Left renal pelvis (tissue), 4 donors: ENCODE data around the gene TYW1. TPM values are rescaled to one million over a fixed set of nuclear protein-coding genes. Genes with fewer than 3 reads are reported as not detected.
"Not testable (repeated sequence)": the region's sequence is repeated elsewhere in the genome, so short reads cannot be mapped to it uniquely, and the experiment has no call there.

Experiments used
- DNase-seq, 4 donors: peaks; one replicate each; pipeline ENCODE4 v3.0.0-alpha.2; 2013; ENCODE audit warnings: low read depth in 4 of 4, low spot score in 3 of 4
- polyA plus RNA-seq, 4 donors: library from polyadenylated mRNA; unstranded; fragments of 120-200 nt; gene quantifications; one replicate each; pipeline ENCODE4 v1.2.1, GENCODE V29; 2013; ENCODE audit not compliant: insufficient read length in 4 of 4

Gene TYW1
- polyA plus RNA-seq, 4 donors, result 18.5 to 24.9 (median 23.3) TPM

DNA sequence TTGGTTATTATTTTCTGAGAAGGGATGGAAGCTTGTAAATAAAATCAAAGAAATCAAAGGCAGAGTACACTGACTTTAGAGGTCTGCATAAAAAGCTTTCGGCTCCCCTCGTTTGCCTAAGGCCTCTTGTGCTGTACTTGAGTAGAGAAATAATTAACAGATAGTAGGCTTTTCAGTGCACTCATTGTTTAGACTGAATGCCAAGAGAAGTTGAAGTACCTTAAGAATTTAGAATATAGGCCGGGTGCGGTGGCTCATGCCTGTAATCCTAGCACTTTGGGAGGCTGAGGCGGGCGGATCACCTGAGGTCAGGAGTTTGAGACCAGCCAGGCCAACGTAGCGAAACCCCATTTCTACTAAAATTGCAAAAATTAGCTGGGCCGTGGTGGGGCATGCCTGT lies 232.4 kb downstream of the TYW1 start:
- DNase-seq, result not testable (repeated sequence)

DNA sequence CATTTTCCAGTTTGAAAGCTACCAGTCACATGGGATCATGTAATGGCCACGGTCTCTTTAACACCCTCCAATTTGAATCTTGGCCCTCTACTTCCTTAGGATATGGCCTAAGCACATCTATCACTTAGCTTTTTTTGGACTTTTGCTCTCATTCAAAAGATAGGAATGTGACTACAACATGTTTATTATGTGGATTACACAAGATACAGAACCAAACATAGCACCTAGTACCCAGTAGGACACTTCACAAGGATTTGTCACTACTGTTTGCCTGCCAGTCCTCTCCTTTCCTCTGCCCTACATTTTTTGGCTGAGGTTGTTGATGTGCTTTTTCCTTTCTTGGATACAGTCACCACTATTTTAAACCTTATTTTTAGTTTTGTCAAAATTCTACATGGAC lies 233.4 kb downstream of the TYW1 start:
- DNase-seq, result not testable (repeated sequence)

DNA sequence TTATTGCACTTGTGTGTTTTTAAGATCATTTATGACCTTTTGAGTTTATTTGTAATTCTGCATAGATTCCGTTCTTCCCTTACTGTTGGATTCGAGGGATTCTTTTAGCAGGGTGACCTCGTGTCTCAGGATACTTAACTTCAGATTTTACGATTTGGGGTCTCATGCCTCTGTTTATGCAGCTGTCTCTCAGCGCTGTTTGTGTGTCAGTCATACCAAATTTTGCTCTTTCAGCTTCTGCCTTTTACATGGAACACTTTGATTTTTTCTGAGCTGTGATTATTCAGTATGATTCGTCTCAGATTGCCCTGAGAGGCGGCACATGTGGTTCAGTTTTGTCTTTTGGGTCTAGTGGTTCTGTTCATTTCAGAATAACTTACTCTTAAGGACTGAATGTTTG lies 236.9 kb downstream of the TYW1 start:
- not testable (repeated sequence) for DNase-seq

DNA sequence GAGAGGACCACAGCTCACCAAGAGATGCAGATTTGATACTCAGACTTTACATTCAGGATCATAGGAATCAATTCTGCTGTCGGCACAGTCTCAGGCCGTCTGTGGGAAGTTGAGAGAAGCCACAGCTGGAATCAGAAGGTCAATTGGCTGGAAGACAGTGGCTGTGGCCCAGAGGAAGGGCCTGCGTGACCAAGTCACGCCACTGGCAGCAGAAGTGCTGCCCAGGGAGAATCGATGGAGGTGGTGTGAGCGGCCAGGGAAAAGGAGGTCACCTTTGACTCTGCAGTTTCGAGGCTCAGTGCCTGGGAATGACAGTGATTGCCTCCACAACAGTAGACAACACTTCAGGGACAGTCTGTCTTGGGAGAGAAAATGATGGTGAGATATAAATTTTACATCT lies 239.6 kb downstream of the TYW1 start:
- not testable (repeated sequence) for DNase-seq

DNA sequence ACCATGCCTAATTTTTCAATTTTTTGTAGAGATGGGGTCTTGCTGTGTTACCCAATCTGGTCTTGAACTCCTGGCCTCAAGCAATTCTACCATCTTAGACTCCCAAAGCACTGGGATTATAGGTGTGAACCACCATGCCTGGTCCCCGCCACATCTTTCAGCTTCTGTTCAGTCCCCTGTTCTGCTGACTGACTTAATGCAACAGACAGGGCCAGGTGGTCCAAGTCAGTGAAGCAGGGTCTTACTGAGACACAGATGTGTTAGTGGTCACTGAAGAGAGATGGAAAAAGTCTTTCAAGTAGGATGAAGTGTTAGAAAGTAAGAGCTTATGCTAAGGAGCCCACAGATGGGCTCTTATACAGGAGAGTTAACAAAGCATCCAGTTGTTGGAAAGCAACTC lies 246.2 kb downstream of the TYW1 start:
- DNase-seq, result not testable (repeated sequence)

DNA sequence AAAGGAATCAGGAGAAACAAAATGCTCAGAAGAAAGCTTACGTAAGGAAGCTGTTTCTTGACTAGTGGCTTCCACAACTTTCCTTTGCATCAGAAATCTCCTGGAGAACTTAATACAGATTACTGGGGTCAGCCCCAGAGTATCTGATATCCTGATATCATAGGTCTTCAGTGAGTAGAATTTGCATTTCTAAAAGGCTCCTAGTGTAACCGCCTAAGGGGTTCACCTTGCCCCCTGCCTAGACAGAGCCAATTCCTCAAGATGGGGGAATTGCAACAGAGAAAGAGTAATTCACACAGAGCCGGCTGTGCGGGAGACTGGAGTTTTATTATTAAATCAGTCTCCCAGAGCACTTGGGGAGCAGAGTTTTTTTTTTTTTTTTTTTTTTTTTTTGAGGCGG lies 251.7 kb downstream of the TYW1 start:
- DNase-seq, result not testable (repeated sequence)

DNA sequence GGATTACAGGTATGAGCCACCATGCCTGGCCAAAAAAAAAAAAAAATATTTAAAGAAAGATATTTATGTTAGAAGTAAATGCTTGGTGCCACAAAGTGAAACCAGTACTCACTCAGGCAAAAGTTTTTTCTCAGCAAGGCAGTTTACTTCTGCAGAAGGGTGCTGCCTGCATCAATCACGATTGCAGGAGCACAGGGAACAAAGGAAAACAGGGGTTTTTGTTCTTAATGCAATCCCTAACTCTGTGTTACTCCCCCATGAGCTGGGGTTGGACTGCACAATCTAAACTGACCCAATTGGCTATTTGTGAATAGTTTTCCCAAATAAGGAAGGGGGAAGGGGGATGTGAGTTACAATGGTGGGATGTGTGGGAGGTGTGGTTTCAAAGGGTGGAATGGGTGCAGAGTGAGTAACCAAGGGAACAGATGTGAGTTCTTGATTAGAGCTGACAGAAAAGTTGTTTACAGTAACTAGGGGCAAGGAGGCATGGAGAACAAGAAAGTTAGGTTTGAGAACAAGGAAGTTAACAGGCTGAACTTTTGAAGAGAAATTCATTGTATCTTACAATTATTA lies 255.4 kb downstream of the TYW1 start:
- DNase-seq, result no peak

DNA sequence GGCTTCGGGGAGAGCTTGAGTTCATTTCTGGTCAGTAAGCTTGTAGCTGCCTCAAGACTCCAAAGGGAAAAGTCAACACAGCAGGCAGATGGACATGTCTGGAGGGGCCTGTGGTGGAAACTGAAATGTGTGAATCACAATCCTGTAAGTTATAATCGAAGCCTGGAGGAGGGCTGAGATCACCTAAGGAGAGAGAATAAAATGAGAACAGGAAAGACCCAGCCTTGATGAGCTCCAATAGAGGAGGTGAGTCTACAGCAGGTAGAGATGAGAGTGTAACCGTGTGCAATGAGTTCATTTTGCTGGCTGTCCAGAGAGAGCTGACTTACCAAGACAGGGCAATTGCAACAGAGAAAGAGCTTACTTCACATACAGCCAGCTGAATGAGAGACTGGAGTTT lies 258.4 kb downstream of the TYW1 start:
- DNase-seq, result not testable (repeated sequence)

DNA sequence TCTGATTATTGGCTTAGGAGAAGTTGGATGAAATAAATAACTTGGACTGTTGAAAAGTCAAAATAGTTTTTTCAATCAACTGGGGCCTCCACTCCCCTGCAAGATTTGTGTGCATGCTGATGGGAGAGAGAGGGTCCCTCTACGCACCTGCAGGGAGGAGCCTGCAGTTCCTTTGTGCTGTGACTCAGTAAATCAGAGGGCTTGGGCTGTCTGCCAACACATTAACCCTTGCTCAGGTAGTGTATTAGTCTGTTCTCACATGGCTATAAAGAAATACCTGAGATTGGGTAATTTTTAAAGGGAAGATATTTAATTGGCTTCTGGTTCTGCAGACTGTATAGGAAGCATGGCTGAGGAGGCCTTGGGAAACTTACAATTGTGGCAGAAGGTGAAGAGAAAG lies 261.1 kb downstream of the TYW1 start:
- DNase-seq, result not testable (repeated sequence)

DNA sequence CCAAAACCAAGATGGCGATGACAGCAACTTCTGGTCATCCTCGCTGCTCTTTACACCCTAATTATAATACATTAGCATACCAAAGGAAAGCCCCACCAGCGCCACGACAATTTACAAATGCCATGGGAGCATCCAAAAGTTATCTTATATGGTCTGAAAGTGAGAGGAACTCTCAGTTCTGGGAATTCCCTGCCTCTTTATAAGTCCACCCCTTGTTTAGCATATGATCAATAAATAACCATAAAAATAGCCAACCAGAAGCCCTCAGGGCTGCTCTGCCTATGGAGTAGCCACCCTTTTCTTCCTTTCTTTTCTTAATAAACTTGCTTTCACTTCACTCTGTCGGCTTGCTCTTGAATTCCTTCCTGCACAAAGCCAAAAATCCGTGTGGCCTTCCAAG lies 262.7 kb downstream of the TYW1 start:
- DNase-seq, result not testable (repeated sequence)

DNA sequence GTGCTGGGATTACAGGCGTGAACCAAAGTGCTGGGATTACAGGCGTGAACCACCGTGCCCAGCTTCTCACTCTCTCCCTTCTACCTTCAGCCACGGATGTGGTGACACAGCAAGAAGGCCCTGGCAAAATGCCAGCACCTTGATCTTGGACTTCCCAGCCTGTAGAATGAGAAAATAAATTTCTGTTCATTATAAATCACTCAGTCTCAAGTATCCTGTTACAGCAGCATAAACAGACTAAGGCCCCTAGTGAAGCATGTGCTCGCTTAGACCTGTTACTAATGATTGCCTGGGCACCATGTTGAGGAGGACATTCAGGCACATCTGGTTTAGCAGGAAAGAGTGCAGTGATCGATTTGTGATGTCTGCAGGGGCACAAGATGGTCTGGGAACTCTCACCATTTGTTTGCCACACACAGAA lies 263.5 kb downstream of the TYW1 start:
- not testable (repeated sequence) for DNase-seq

DNA sequence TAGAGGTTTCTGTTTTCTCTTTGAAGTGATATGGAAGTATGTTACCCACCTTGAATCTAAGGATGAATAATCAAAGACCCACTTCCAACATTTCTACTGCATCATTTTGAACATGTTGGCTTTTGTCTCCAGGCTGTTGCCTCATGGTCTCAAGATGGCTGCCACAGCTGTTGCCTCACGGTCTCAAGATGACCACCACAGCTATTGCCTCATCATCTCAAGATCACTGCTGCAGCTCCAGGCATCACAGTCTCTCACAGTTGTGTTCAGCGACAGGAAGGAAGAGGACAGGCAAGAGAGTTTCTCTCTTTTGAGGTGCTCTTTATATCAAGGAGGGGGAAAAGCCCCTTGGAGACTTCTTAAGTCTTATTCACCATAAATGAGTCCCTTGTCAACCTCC lies 267.4 kb downstream of the TYW1 start:
- DNase-seq, result not testable (repeated sequence)

DNA sequence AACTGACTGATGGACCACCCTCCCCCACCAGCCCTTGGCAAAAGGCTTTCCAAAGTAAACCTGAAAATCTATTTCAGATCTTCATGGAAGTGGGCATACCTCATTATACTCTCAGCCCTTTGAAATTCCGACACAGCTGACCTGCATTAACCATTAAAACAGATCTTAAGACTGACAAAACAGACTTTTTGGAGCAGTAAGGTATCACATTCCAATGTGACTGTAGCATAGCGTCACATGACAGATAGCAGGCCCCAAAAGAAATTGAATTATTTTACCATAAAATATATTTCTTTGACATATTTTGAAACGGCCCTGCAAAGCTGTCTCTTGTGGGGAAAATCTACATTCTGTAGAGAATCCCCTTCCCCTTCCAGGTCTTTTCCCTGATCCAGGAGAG lies 269.4 kb downstream of the TYW1 start:
- not testable (repeated sequence) for DNase-seq

DNA sequence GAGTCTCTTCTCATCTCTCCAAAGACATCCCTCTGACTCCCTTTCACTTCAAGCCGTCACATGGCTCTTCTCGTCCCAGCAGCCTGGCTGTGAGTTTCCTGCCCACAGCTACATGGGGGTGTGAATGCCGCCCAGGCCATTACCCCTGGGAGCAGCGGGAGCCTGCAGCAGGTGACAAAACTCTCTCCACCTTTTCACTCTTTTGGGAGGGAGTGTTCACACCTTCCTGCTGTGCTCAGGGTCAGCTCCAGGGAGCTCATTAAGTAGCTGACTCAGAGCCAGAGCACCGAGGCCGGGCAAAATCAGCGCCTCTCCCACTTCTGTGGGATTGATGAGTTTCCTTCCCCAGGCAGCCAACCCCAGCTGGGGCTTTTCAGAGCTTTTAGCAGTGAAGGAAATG lies 271.3 kb downstream of the TYW1 start:
- no peak for DNase-seq

DNA sequence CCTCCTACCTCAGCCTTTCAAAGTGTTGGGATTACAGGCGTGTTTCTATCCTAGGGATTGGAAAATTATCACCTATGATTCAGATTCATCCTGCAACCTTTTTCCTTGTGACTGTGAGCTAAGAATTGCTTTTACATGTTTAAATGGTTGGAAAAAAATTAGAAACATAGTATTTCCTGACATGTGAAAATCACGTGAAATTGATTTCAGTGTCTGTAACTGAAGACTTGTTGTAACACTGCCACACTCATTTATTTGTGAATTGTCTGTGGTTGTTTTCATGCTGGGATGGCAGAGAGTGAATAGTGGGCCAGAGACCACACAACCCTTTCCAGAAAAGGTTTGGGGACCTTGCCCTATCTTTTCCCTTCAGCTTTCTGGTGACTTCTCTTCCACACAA lies 273.3 kb downstream of the TYW1 start:
- not testable (repeated sequence) for DNase-seq

Other genes starting within 250 kb of the TYW1 start
- 100 to 1,000 TPM in 1 of 4 donors, 10 to 100 TPM in 3; 75.6 to 102 (median 85.2) TPM for gene TMEM248, start 75.6 kb upstream of the TYW1 start, polyA plus RNA-seq
- 100 to 1,000 TPM in 2 of 4 donors, 10 to 100 TPM in 2; 73.8 to 132 (median 106) TPM for gene SBDS, start 1.2 kb upstream of the TYW1 start, polyA plus RNA-seq